GM19240 (cell line): ENCODE results near the gene ROBO1.

ENCODE experiments used
- DNase-seq: peaks from one replicate; pipeline ENCODE4 v3.0.0; 2011; ENCODE audit warnings: low spot score; ENCODE audit not compliant: insufficient read length

The ROBO1 gene

GRCh38 chr3:78812166-78812565 lies 955.6 kb downstream of the ROBO1 start:
- DNase-seq: no peak

DNA sequence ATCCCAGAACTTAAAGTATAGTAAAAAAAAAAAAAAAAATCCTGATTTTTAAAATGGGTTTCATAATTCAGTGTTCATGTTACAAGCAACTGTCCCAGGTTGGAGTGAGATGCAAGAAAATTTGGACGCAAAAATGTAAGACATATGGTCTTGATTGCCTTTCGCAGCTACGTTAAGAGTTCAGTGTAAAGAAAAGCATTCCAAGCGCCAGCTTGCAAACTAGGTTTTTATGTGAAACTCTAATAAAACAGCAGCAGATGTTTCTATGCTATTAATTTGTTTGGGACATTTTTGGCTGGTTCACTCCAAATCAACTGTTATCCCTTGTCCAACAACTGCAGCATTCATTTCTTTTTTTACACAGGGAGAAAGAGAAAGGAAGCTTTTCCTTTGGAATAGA lies 957.8 kb downstream of the ROBO1 start:
- DNase-seq: no peak

DNA sequence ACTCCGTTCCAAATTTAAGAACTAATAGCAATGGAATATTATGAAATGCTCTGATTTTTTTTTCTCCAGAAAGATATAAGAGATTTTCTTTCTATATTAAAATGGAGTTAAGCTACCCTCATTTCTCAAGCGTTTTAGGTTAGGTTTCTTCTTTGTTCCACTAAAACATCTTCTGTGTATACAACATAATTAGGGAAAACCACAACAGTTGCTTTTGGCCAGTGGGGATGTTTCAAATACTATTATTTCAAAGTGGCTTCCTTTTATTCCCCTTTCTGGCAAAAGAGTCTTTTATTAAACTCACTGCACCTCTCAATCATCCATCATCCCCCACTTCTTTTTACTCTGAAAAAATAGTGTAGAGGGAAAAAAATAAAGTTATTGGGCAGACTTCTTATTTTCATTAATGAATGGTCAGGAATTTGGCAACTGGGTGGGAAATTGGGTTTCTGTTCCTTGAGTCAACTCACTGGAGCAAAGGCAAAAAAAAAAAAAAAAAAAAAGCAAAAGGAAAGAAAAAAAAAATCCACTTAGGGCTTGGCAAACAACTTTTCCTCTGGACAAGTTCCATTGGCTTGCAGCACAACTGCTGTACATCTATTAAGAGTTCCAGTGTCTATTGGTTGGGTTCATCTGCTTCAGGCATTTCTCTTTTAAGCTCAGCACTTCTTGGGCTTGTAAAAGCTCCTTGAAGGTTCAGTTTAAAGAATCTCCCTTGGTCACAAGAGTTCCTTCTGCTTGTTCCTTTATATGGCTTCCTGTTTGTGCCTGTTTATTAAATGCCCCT lies 963.4 kb downstream of the ROBO1 start:
- DNase-seq: no peak

DNA sequence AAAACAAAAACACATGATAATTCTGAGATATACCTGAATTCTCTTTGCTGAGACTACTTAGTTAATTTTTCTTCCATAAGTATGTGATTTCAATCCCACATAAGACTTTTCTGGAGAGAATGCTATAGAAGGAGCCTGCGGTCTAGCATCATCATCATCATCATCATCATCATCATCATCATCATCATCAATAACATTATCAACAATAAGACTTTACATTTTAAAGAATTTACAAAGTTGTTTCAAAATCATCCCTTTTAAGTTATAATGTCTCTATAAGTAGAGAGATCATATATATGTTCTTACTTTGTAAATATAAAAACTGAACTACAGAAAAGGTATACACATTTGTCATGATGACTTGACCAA lies 965.3 kb downstream of the ROBO1 start:
- no peak for DNase-seq

DNA sequence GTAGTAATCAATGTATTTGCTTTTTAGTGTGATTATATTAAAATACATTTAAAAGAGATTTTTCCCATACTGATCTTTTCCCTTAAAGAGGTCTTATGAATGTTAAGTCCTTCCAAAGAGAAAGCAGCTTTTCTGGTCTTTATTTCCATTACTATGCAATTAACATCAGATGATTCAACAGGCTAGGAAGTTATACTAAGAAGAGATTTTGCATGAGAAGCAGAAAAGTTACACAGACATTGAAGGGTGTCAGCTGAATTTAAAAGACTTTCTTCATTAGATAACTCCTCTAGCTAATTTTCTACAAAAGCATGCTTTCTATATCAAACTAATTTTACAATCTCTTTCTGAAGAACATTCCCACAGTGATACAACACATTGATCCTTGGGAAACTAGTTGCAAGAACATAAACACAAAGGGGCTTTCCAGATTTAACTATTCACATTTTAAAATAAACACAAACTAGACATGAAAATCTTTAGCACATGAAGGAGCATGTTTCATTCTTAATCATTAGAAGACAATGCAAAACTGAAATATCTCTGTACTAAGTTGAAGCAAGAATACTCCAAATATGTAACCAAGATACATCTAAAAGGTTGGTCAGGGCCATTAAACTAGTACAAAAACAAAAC lies 965.8 kb downstream of the ROBO1 start:
- DNase-seq: no peak

DNA sequence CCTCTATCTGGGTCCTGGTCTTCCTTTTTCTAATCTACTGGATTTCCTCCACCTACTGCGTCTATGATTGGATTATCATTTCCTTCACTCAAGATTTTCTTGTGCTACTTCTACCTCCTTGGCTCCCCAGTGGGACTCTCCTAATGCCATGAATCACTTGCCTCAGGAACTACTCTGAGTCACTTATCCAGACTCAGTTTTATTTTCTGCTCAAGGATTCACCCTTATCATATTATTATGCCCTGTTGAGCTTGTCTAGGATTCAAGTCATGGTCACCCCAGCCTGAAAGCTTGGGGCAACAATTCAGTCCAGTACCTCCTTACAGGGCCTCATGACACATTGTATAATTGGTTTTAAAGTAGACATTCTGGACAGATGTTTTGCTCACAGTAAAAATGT lies 968.1 kb downstream of the ROBO1 start:
- no peak for DNase-seq

GRCh38 chr3:78798266-78798832 lies 969.4 kb downstream of the ROBO1 start:
- DNase-seq: no peak

GRCh38 chr3:78794431-78794830 lies 973.4 kb downstream of the ROBO1 start:
- DNase-seq: no peak

- DNase-seq: no peak
Observed at GRCh38 chr3:78792733-78793132, 975.1 kb downstream of the ROBO1 start.

DNA sequence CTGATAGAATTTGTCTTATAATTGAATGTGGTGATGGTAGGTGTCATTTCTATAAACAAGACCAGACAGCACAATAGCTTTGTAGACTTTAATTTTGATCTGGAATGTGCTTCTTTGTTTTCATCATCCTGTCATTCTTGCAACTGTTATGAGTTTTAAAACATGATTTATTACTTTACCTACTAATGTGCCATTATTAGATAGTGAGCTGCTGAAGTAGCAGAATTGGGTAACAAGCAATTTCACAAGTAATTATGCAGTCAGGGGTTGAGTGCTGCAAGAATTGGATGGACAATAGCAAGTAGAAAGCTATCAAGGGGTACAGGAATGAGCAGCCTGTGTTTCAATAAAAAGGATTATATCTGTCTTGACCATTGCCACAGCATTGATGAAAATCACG lies 975.6 kb downstream of the ROBO1 start:
- no peak for DNase-seq

DNA sequence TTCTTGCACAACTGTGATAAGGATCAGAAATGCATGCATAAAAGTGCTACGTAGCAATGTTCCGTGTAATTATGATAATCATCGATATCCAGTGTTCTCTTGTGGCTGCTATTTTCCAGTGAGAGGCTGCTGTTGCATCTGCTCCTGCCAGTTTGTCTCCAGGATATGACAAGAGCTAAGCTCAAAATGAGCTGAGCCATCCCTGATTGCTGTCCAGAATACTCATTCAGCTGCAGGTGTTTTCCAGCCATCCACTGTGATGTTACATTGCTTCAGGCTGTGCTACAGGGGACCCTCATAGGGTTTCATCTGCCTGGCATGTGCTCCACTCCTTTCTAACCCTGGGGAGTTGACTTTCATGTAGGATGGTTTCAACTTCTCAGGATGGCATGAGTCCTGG lies 976.0 kb downstream of the ROBO1 start:
- DNase-seq: no peak

- no peak for DNase-seq
Observed at GRCh38 chr3:78788839-78789238, 979.0 kb downstream of the ROBO1 start.

DNA sequence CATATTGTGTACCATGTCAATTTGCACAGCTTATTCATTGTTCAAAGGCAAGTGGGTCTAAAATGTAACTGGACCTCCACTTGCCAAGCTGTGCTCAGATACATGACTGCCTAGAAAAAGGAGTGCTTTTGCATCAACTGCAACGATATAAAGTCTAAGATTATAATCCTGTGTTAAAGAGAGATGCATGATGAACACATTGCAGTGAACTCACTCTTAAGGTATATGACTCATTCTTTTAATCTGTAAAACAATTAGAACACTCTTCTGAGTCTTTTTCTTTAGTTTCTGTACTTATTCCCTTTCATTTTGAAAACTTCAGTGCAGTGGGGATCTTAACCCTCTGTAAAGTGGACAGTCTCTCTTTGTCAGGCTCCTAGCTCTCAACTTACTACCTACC lies 982.8 kb downstream of the ROBO1 start:
- DNase-seq: no peak

- no peak for DNase-seq
Observed at GRCh38 chr3:78781351-78781750, 986.4 kb downstream of the ROBO1 start.

DNA sequence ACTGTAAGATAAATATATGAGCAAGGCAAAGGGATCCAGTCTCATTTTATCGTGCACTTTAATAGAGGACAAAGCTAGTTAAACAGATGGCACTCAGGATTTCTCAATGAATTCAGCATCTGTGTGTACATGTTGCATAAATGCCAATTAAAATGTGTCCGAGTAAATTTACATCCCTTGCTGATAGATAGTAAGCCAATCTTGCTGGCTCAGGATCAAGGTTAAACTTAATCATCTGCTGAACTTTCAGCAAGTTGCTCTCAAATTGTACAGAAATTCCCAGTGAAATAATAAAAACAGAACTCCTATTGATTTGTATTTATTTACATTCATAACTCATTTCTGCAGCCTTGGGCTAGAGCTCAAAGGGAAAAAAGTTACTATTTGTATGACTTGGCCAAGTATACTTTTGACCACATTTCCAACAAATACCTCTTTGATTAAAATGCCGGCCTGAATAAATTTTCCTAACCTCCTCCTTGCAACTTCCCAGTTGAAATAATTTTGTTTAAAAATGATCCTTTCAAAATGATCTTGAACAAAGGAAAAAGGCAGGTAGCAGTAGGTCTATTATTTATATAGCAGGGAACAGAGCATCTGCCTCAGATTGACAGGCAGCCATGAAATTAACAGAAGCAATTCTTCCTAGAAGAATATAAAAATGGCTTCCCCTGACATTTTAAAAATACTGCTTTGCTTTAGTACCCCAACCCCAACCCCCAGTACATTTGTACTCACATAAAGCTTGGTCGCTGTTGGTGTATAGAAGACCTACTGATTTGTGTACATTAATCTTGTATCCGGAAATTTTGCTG lies 1001.9 kb downstream of the ROBO1 start:
- DNase-seq: no peak

DNA sequence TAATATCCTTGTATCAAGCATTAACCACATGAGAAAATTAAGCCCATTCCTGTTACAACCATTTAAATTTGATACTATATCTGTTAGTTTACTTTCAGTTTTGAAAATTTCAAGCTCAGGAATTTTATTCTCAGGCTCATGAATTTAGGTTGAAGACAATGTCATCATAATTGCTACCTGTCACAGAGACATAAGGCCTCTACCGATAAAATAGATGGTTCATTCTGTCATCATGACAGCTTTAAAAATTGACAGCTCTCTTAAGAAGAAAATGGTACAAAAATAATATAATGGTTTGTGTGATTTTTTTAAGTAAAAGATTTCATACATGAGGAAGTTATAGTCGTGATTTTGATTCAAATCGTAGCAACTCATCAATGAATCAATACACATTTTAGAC lies 1003.2 kb downstream of the ROBO1 start:
- DNase-seq: no peak

GRCh38 chr3:78762121-78762520 lies 1005.7 kb downstream of the ROBO1 start:
- no peak for DNase-seq

GRCh38 chr3:78761126-78761525 lies 1006.7 kb downstream of the ROBO1 start:
- DNase-seq: no peak

DNA sequence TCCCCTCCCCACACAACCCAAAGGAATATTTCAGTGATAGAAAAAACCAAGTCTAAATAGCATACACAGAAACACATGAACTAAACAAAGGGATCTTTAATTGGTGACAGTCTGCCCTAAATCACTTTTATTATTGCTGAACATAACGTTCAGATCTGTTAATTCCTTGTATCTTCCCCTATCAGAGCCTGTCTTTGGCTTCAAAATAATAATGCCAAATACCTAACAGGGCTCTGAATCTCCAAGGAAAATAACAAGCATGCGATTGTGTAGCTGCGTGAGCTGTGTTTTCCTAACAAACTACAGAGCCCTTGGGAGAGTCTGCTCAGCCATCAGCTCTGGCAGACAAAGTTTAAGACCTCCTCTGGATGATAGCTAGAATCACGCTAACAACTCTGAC lies 1010.1 kb downstream of the ROBO1 start:
- DNase-seq: no peak

DNA sequence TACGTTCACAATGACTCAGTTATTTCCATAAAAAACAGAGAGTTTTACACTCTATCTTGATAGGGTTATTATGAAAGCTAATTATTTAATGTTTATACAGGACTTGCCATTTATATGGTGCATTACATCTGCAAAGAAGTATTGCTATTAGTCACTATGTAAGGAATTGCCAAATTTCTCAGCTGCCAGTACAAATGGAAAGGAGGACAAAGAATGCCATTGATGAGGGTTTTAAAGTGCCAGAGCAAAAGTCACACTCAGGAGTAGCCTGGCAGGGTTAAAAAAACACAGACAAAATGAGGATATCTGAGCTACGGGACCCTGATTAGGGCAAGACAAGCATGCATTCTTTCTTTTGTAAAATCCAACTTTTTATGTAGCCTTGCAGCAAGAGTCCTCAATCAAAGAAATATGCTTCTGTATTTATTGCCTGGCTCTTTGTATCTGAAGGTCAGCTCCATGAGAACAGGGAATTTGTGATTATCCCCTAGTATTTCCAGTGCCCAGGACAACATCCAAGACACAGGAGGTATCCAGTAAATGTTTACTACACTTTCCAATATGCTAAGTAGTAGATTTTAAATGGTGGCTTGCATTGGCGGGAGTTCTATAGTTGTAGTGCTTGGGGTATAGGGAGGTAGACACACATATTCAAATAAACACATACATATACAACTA lies 1013.6 kb downstream of the ROBO1 start:
- DNase-seq: no peak

- no peak for DNase-seq
Observed at GRCh38 chr3:78751266-78751665, 1016.5 kb downstream of the ROBO1 start.
